GM21737 (cell line): ENCODE results near the gene SELPLG.
"Not testable (repeated sequence)": the region's sequence is repeated elsewhere in the genome, so short reads cannot be mapped to it uniquely, and the experiment has no call there.

Experiments used
- ATAC-seq: cut with Tn5 transposase; IDR thresholded peaks from one replicate; pipeline ENCODE4 v1.9.1; 2021; ENCODE audit warnings: mild to moderate bottlenecking, moderate library complexity; ENCODE audit not compliant: unreplicated experiment

SELPLG gene

DNA sequence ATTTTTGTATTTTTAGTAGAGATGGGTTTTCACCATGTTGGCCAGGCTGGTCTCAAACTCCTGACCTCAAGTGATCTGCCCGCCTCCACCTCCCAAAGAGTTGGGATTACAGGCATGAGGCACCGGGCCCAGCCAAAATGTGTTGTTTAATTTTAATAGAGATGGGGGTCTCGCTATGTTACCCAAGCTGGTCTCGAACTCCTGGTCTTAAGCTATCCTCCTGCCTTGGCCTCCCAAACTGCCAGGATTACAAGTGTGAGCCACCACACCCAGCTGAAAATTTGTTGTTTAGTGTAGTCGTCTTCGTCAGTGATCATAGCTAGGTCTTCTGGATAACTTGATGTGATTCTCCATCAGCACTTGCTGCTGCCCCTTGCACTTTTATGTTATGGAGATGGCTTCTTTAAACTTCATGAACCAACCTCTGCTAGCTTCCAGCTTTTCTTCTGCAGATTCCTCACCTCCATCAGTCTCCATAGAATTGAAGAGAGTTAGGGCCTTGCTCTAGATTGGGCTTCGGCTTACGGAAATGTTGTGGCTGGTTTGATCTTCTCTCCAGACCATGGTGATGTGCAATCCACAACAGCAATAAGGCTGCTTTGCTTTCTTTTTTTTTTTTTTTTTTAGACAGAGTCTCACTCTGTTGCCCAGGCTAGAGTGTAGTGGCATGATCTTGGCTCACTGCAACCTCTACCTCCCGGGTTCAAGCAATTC lies 58.3 kb downstream of the SELPLG start:
- no peak for ATAC-seq

GRCh38 chr12:108574276-108574675 lies 59.4 kb downstream of the SELPLG start:
- not testable (repeated sequence) for ATAC-seq

DNA sequence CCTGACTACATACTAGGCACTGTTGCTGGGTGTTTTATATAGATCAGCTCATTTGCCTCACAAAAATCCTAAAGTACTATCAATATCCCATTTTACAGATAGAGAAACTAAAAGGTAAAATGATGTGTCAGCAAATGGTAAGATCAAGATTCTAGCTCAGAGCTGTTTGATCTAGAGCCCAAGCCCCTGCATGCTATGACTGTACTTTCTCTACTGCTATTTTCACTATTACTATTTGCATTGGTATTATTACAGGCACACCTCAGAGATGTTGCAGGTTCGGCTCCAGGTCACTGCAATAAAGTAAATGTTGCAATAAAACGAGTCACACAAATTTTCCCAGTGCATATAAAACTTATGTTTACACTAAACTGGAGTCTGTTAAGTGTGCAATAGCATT lies 60.4 kb downstream of the SELPLG start:
- no peak for ATAC-seq

- no peak for ATAC-seq
Measured at GRCh38 chr12:108572166-108572790, 61.4 kb downstream of the SELPLG start.
